Activated CD4-positive, alpha-beta memory T cell treated with anti-CD3 and anti-CD28 coated beads for 36 hours (primary cell): ENCODE measurements around the gene MRPL37. TPM values are rescaled to one million over a fixed set of nuclear protein-coding genes. Genes with fewer than 3 reads are reported as not detected.
A peak's percentile ranks its signal among the peaks of the same experiment; 100 is the strongest.

Experiments
- CTCF ChIA-PET: fragments of 350-600 bp; sonication (Branson Sonifier 250); formaldehyde crosslinking; loops from one replicate; lab custom pipeline; 2021; ENCODE audit warnings: antibody characterized with exemption, inconsistent platforms; lab: Charles Lee
- POLR2A ChIA-PET: fragments of 350-600 bp; sonication (Branson Sonifier 250); formaldehyde crosslinking; loops from one replicate; lab custom pipeline; 2021; ENCODE audit warnings: antibody characterized with exemption; lab: Charles Lee
- DNase-seq: peaks from one replicate; pipeline ENCODE4 v3.0.0-alpha.2; 2020
- H3K27ac Mint-ChIP-seq: one replicate; pipeline ENCODE4 v1.8.0; 2021; ENCODE audit warnings: mixed read lengths
- H3K27me3 Mint-ChIP-seq: one replicate; pipeline ENCODE4 v1.8.0; 2021; ENCODE audit warnings: mixed read lengths
- H3K36me3 Mint-ChIP-seq: one replicate; pipeline ENCODE4 v1.8.0; 2021; ENCODE audit warnings: mixed read lengths
- H3K4me1 Mint-ChIP-seq: one replicate; pipeline ENCODE4 v1.8.0; 2021; ENCODE audit warnings: low read depth, mixed read lengths
- H3K4me3 Mint-ChIP-seq: one replicate; pipeline ENCODE4 v1.8.0; 2021; ENCODE audit warnings: mild to moderate bottlenecking, mixed read lengths
- H3K9me3 Mint-ChIP-seq: one replicate; pipeline ENCODE4 v1.8.0; 2021; ENCODE audit warnings: mixed read lengths
- intact Hi-C: fragments of 100-400 bp; cut with micrococcal nuclease; formaldehyde crosslinking; loops from one replicate; pipeline ENCODE4 v1.15.1; 2023
- total RNA-seq, 2 experiments: library from RNA; stranded (reverse); gene quantifications; one replicate each; pipeline ENCODE4 v1.2.3, GENCODE V29; 2021

The MRPL37 gene
- total RNA-seq, 2 experiments from 2014 or later: 157 to 166 TPM

DNA sequence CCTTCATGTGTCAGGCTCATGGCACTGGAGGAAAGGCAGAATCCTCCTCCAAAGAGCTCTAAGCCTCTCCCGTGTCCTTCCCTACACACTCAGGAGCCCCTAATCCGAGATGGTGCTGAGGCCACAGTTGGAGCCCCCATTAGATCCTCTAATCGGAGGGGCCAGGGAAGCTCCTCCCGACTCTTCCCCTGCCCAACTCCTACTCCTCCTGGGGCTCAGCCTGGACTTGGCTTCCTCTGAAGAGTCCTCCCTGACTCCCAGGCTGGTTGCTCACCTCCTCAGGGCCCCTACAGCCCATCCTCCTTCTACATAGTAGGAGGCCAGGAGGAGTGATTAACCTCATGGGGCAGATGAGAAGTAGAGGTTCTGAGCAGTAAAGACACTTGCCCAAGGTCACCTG is 25.9 kb upstream of the MRPL37 start:
- Mint-ChIP-seq H3K4me3 (no peak overlapping the region), H3K27ac (no peak overlapping the region), H3K36me3 (no peaks in the 10 kb centered on the region), H3K4me1 (peaks cover 11% of the 10 kb centered on the region), H3K9me3 (no peaks in the 10 kb centered on the region), H3K27me3 (no peaks in the 10 kb centered on the region)
- ChIA-PET POLR2A (interaction anchor here (0.7 kb wide), 1 partner anchor 26 kb away, joined by 3 read pairs; the partner anchor contains the start of genes CYB5RL and MRPL37), CTCF (no interaction called here)
- no peak for DNase-seq
- intact Hi-C loops: no loop called here

GRCh38 chr1:54176621-54177327 is 23.2 kb upstream of the MRPL37 start:
- intact Hi-C loops: no loop called here
- DNase-seq: no peak
- CTCF ChIA-PET: no interaction called here
- H3K36me3 Mint-ChIP-seq: peaks cover 9% of the 10 kb centered on the region
- no peak overlapping the region for H3K27ac Mint-ChIP-seq
- no peak overlapping the region for H3K4me3 Mint-ChIP-seq
- no peaks in the 10 kb centered on the region for H3K27me3 Mint-ChIP-seq
- POLR2A ChIA-PET: no interaction called here
- no peaks in the 10 kb centered on the region for H3K9me3 Mint-ChIP-seq
- no peaks in the 10 kb centered on the region for H3K4me1 Mint-ChIP-seq

- intact Hi-C loops: no loop called here
- H3K27me3 Mint-ChIP-seq: no peaks in the 10 kb centered on the region
- H3K36me3 Mint-ChIP-seq: peaks cover 10% of the 10 kb centered on the region
- H3K4me1 Mint-ChIP-seq: no peaks in the 10 kb centered on the region
- CTCF ChIA-PET: no interaction called here
- H3K9me3 Mint-ChIP-seq: no peaks in the 10 kb centered on the region
- no peak overlapping the region for H3K4me3 Mint-ChIP-seq
- H3K27ac Mint-ChIP-seq: no peak overlapping the region
- POLR2A ChIA-PET: no interaction called here
- no peak for DNase-seq
Measured at GRCh38 chr1:54177726-54178125, 22.2 kb upstream of the MRPL37 start.

DNA sequence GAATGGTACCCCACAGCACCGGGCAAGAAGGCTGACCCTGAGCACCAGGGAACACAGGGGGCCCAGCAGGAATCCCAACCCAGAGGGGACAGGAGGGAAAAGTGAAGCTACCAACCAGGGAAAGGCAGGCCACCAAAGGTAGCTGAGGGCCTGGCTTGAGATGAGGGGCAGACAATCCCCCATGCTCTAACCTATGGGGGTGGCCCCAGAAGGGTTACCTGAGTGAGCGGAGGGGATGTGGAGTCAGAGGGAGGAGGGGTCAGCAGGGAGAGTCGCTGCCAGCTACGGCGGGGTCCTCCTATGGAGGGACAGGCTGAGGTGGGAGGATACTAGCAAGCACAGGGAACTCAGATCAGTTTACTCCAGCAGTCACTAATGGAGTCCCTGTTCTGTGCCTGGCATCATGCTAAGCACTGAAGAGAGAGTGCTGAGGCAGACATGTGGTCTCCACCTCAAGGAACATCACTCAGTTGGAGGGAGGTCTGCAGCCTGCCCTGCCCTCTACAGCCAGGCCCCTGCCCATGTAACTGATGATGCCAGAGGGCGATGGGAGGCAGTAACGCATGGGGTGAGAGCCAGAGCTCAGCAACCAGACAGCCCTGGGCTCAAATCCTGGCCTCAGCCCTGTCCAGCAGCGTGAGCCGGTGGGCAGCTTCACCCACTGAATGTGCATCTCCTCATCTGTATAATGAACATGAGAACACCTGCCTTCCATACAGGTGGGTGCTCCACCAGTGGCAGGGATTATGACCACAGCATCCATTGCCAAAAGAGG is 21.5 kb upstream of the MRPL37 start:
- H3K4me3 Mint-ChIP-seq: no peak overlapping the region
- POLR2A ChIA-PET: no interaction called here
- H3K9me3 Mint-ChIP-seq: no peaks in the 10 kb centered on the region
- intact Hi-C loops: no loop called here
- CTCF ChIA-PET: interaction anchor here (1.4 kb wide), 1 partner anchor 311 kb away, joined by 6 read pairs; no protein-coding TSS in a partner anchor
- DNase-seq: no peak
- H3K4me1 Mint-ChIP-seq: no peaks in the 10 kb centered on the region
- H3K36me3 Mint-ChIP-seq: peaks cover 12% of the 10 kb centered on the region
- H3K27me3 Mint-ChIP-seq: no peaks in the 10 kb centered on the region
- no peak overlapping the region for H3K27ac Mint-ChIP-seq

GRCh38 chr1:54180701-54181360 is 19.1 kb upstream of the MRPL37 start:
- Mint-ChIP-seq H3K27me3 (no peaks in the 10 kb centered on the region), H3K4me1 (no peaks in the 10 kb centered on the region), H3K27ac (no peak overlapping the region), H3K4me3 (no peak overlapping the region), H3K9me3 (no peaks in the 10 kb centered on the region), H3K36me3 (peaks cover 18% of the 10 kb centered on the region)
- no peak for DNase-seq
- intact Hi-C loops: loop anchor here (2.0 kb wide), 1 partner anchor 308 kb away; no protein-coding TSS in a partner anchor
- ChIA-PET CTCF (interaction anchor here (0.8 to 3.8 kb wide), 18 partner anchors 9 to 319 kb away, joined by 3 to 57 read pairs (median 4); partner anchors contain the start of genes CYB5RL and MRPL37), POLR2A (no interaction called here)

GRCh38 chr1:54186056-54186455 is 13.9 kb upstream of the MRPL37 start:
- Mint-ChIP-seq H3K36me3 (peaks cover 29% of the 10 kb centered on the region), H3K4me1 (no peaks in the 10 kb centered on the region), H3K4me3 (no peak overlapping the region), H3K27me3 (no peaks in the 10 kb centered on the region), H3K9me3 (no peaks in the 10 kb centered on the region), H3K27ac (no peak overlapping the region)
- ChIA-PET POLR2A (no interaction called here), CTCF (interaction anchor here (1.8 kb wide), 1 partner anchor 304 kb away, joined by 5 read pairs; no protein-coding TSS in a partner anchor)
- no peak for DNase-seq
- intact Hi-C loops: no loop called here

- DNase-seq: no peak
- Mint-ChIP-seq H3K27ac (no peak overlapping the region), H3K36me3 (peaks cover 26% of the 10 kb centered on the region), H3K27me3 (no peaks in the 10 kb centered on the region), H3K4me3 (no peak overlapping the region), H3K9me3 (no peaks in the 10 kb centered on the region), H3K4me1 (no peaks in the 10 kb centered on the region)
- intact Hi-C loops: no loop called here
- CTCF ChIA-PET: no interaction called here
- POLR2A ChIA-PET: no interaction called here
Measured at GRCh38 chr1:54188291-54188690, 11.7 kb upstream of the MRPL37 start.

GRCh38 chr1:54190526-54190925 is 9.4 kb upstream of the MRPL37 start:
- no peak for DNase-seq
- Mint-ChIP-seq H3K27me3 (no peaks in the 10 kb centered on the region), H3K4me3 (no peak overlapping the region), H3K9me3 (no peaks in the 10 kb centered on the region), H3K4me1 (no peaks in the 10 kb centered on the region), H3K27ac (no peak overlapping the region), H3K36me3 (peaks cover 21% of the 10 kb centered on the region)
- ChIA-PET POLR2A (interaction anchor here (0.6 kb wide), 1 partner anchor 19 kb away, joined by 3 read pairs; no protein-coding TSS in a partner anchor), CTCF (interaction anchor here (1.0 to 1.3 kb wide), 2 partner anchors 9 kb away, joined by 3 read pairs; partner anchors contain the start of genes CYB5RL and MRPL37)
- intact Hi-C loops: no loop called here

- ChIA-PET CTCF (no interaction called here), POLR2A (no interaction called here)
- Mint-ChIP-seq H3K4me3 (no peak overlapping the region), H3K9me3 (no peaks in the 10 kb centered on the region), H3K27me3 (no peaks in the 10 kb centered on the region), H3K27ac (no peak overlapping the region), H3K4me1 (no peaks in the 10 kb centered on the region), H3K36me3 (peaks cover 15% of the 10 kb centered on the region)
- intact Hi-C loops: no loop called here
- no peak for DNase-seq
Measured at GRCh38 chr1:54191525-54191924, 8.4 kb upstream of the MRPL37 start.

- no peak overlapping the region for H3K27ac Mint-ChIP-seq
- intact Hi-C loops: no loop called here
- no peaks in the 10 kb centered on the region for H3K27me3 Mint-ChIP-seq
- DNase-seq: no peak
- ChIA-PET CTCF (interaction anchor here (1.1 kb wide), 1 partner anchor 12 kb away, joined by 3 read pairs; no protein-coding TSS in a partner anchor), POLR2A (no interaction called here)
- H3K4me3 Mint-ChIP-seq: no peak overlapping the region
- H3K9me3 Mint-ChIP-seq: no peaks in the 10 kb centered on the region
- H3K4me1 Mint-ChIP-seq: no peaks in the 10 kb centered on the region
- peaks cover 11% of the 10 kb centered on the region for H3K36me3 Mint-ChIP-seq
Measured at GRCh38 chr1:54193453-54193852, 6.5 kb upstream of the MRPL37 start.

DNA sequence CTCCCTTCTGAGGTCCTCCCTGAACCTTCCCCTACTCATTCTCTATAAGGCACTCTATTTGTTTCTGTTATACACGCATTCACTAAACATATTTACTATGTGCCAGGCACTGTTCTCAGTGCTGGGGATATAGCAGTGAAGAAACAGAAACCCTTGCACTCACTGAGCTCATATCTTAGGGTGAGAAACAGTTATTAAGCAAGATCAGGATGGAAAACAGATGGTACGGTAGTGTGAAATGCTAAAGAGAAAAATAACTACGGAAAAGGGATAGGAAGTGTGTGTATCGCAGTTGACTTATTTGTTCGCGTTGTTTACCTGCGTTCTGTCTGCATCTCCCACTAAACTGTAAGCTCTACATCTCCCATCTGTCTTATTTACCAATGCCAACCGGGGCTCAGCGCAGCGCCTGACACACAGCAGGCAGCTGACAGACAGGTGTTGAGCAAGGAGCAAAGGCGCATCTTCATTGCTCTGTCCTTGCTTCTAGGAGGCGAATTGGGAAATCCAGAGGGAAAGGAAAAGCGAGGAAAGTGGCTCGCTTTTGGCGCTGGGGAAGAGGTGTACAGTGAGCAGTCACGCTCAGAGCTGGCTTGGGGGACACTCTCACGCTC is 709 bp upstream of the MRPL37 start:
- H3K36me3 Mint-ChIP-seq: peaks cover 6% of the 10 kb centered on the region
- peak overlapping the region; percentile 75 for H3K27ac Mint-ChIP-seq
- no peaks in the 10 kb centered on the region for H3K9me3 Mint-ChIP-seq
- DNase-seq: peak; percentile 13
- ChIA-PET POLR2A (interaction anchor here (1.4 to 1.5 kb wide), 2 partner anchors 13 to 147 kb away, joined by 4 read pairs; partner anchors contain the start of gene TMEM59), CTCF (interaction anchor here (0.6 to 2.1 kb wide), 4 partner anchors 9 to 290 kb away, joined by 3 to 16 read pairs (median 3); no protein-coding TSS in a partner anchor)
- H3K27me3 Mint-ChIP-seq: no peaks in the 10 kb centered on the region
- peaks cover 29% of the 10 kb centered on the region for H3K4me1 Mint-ChIP-seq
- peak overlapping the region; percentile 90 for H3K4me3 Mint-ChIP-seq
- intact Hi-C loops: no loop called here
